GM10266 (cell line): ENCODE data around the gene DLGAP3.
"Not testable (repeated sequence)": the region's sequence is repeated elsewhere in the genome, so short reads cannot be mapped to it uniquely, and the experiment has no call there.

Source experiments
- DNase-seq: peaks from one replicate; pipeline ENCODE4 v3.0.0; 2012; ENCODE audit errors: extremely low spot score
- TF ChIP-seq, protein P1 (sequence below): IDR thresholded peaks from 2 replicates; pipeline ENCODE4 v1.5.1; 2012; ENCODE audit warnings: mild to moderate bottlenecking, low read depth; ENCODE audit not compliant: control insufficient read depth, insufficient read depth; ENCODE audit errors: missing control alignments

The DLGAP3 gene

DNA sequence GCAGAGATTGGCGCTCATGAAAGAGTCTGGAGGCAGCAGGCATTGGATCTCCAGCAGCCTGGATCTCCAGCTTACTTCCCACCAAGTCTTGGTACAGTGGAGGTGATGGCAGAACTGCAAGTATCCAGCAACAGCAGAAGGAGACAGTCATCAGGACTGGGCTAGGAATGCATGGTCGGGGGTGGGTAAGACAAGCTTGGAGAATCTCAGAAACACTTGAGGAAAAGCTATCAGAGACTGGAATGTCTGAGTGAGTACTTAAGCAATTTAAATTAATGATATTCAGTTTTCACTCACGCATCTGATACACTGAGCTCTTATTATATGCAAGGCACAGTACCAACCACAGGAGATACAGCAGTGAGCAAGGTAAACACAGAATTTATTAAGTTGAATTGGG, 45.9 kb upstream of the DLGAP3 start:
- no peak for DNase-seq
- TF ChIP-seq, protein P1, sequence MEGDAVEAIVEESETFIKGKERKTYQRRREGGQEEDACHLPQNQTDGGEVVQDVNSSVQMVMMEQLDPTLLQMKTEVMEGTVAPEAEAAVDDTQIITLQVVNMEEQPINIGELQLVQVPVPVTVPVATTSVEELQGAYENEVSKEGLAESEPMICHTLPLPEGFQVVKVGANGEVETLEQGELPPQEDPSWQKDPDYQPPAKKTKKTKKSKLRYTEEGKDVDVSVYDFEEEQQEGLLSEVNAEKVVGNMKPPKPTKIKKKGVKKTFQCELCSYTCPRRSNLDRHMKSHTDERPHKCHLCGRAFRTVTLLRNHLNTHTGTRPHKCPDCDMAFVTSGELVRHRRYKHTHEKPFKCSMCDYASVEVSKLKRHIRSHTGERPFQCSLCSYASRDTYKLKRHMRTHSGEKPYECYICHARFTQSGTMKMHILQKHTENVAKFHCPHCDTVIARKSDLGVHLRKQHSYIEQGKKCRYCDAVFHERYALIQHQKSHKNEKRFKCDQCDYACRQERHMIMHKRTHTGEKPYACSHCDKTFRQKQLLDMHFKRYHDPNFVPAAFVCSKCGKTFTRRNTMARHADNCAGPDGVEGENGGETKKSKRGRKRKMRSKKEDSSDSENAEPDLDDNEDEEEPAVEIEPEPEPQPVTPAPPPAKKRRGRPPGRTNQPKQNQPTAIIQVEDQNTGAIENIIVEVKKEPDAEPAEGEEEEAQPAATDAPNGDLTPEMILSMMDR: no peak

DNA sequence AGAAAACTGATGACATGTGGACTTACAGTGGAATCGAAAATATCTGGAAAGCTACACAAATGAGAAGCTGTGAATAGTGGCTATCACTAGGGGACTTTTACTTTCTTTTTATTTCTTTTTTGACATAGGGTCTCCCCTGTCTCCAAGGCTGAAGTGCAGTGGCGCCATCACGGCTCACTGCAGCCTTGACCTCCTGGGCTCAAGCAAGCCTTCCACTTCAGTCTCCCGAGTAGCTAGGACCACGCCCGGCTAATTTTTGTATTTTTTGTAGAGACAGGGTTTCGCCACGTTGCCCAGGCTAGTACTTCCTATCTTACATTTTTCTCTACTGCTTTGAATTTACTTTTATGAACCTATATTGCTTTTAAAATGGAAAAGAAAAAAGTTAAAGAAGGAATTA, 45.2 kb upstream of the DLGAP3 start:
- TF ChIP-seq, protein P1: no peak
- no peak for DNase-seq

DNA sequence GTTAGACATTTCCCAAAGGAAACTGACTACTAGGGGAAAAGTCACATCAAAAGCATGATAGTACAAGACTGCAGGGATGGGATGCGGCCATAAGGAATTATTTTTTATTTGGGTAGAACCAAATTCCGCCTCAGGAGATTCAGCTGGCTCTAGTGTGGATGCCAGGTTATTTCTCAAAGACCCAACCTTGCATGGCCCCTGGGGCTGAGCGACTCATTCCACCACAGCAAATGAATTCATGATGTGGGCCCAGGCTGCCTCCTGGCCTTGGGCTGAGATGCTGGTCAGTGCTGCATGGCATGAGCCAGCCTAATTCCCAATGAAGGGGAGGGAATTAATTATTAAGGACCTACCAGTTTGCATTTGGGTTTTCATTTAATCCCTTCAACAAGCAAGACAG, 43.9 kb upstream of the DLGAP3 start:
- TF ChIP-seq, protein P1: no peak
- no peak for DNase-seq

DNA sequence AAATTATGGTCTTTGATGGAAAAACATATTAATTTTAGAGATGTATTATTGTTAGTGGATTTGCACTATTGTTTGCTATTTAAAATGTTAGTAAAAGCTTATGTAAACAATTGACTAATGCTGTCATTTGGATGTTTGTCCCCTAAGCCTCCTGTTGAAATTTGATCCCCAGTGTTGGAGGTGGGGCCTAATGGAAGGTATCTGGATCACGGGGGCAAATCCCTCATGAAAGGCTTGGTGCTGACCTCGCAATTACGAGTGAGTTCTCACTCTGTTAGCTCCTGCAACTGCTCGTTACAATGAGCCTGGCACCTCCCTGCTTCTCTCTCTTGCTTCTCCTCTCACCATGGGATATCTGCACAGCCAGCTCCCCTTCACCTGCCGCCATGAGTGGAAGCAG, 41.4 kb upstream of the DLGAP3 start:
- no peak for DNase-seq
- TF ChIP-seq, protein P1: no peak

DNA sequence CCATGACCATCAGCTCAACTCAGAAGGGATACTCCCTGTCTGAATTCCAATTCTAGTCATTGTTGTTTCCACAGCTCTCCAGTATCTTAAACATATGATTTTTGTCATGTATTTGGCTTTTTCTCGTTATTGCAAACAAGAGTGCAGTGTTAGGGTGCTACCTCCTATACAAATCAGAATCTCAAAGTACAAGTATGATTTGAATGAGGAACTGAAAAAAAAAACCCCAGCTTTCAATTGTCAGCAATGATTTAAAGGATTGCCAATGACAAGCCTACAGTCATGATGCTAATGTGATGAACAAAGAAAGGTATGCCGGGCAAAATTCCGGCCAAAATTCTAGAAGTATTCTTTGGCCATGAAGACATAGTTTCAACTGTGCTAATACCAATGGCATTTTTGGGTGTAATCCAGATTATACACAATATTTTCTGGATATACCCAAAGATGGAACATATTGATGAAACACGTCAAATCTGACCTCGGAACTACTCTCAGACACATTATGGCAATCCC, 40.8 kb upstream of the DLGAP3 start:
- TF ChIP-seq, protein P1: no peak
- DNase-seq: no peak

DNA sequence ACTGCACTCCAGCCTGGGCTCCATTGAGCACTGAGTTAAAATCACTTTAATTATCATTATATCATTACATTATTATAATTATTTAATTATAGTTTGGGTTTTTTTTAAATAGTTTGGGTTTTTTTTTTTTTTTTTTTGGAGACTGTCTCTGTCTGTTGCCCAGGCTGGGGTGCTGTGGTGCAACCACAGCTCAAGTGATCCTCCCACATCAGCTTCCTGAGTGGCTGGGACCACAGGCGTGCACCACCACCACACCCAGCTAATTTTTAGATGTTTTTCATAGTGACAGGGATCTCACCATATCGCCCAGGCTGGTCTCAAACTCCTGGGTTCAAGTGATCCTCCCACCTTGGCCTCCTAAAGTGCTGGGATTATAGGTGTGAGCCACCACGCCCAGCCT, 38.8 kb upstream of the DLGAP3 start:
- DNase-seq: not testable (repeated sequence)

DNA sequence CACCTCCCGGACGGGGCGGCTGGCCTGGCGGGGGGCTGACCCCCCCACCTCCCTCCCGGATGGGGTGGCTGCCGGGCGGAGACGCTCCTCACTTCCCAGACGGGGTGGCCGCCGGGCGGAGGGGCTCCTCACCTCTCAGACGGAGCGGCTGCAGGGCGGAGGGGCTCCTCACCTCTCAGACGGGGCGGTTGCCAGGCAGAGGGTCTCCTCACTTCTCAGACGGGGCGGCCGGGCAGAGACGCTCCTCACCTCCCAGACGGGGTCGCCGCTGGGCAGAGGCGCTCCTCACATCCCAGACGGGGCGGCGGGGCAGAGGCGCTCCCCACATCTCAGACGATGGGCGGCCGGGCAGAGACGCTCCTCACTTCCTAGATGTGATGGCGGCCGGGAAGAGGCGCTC, 38.2 kb upstream of the DLGAP3 start:
- DNase-seq: not testable (repeated sequence)

DNA sequence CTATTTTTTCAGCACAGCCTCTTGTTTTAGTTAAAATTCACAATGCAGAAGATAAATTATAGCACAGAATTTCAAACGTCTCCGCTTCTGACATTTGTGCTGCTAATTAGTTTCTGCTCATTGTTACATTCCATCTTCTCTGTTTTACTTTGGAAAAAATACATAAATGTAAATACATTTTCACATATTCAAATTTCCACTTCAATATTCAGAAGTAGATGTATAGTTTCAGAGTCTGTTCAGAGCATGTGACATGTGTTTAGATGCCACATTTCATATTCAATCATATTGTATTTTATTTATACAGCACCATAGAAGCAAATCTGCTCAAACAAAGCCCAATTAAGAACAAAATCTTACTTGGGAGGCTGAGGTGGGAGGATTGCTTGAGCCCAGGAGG, 36.1 kb upstream of the DLGAP3 start:
- TF ChIP-seq, protein P1: no peak
- no peak for DNase-seq
